ENCODE data around the gene MAD2L1.

GRCh38 chr4:120080533-120080932 lies 13.9 kb upstream of the MAD2L1 start:
- TF ChIP-seq POLR2AphosphoS5 (IDR thresholded peaks at IDR 0.05; ENCODE audit: low read depth, low read length) (no peak), REST (IDR thresholded peaks at IDR 0.05; ENCODE audit: insufficient read depth in 1 of 2, low read depth in 2 of 2, low read length in 2 of 2) (no peak), FOXP2 (optimal IDR thresholded peaks at IDR 0.05; ENCODE audit: borderline replicate concordance, extremely low read depth, extremely low read length, insufficient read depth) (no peak), SIN3A (IDR thresholded peaks at IDR 0.05; ENCODE audit: borderline replicate concordance, insufficient read depth, low read length) (no peak)
